SK-N-SH treated with all-trans-retinoic acid at 6 μM for 48 hours (cell line): ENCODE measurements around the gene ANKRD30A.

ENCODE experiments used
- ATAC-seq: fragments of 200-7000 bp; cut with Tn5 transposase; 3 replicates; pipeline ENCODE4 v1.9.1; 2020; ENCODE audit warnings: mild to moderate bottlenecking, moderate library complexity
- ARNTL ChIP-seq: fragments of 450-650 bp; formaldehyde crosslinking; IDR thresholded peaks from 2 replicates; pipeline ENCODE4 v1.5.0; 2020; ENCODE audit warnings: low read depth, mild to moderate bottlenecking, moderate library complexity, borderline replicate concordance
- BACH2 ChIP-seq: fragments of 250-450 bp; sonication (Bioruptor Pico); IDR thresholded peaks from 2 replicates; pipeline ENCODE4 v1.9.0; 2021; ENCODE audit warnings: mild to moderate bottlenecking, borderline replicate concordance
- CREB5 ChIP-seq: fragments of 250-450 bp; sonication (Bioruptor Pico); IDR thresholded peaks from 2 replicates; pipeline ENCODE4 v1.5.1; 2020; ENCODE audit warnings: low read depth, mild to moderate bottlenecking, moderate library complexity
- CSDC2 ChIP-seq: fragments of 250-450 bp; sonication (Bioruptor Pico); IDR thresholded peaks from 2 replicates; pipeline ENCODE4 v1.5.0; 2020; ENCODE audit warnings: mild to moderate bottlenecking, moderate library complexity
- CSRNP3 ChIP-seq: fragments of 250-450 bp; sonication (Bioruptor Pico); IDR thresholded peaks from 2 replicates; pipeline ENCODE4 v1.5.1; 2021; ENCODE audit warnings: mild to moderate bottlenecking, moderate library complexity
- ESRRG ChIP-seq: fragments of 250-450 bp; sonication (Bioruptor Pico); IDR thresholded peaks from 2 replicates; pipeline ENCODE4 v1.6.1; 2021; ENCODE audit warnings: mild to moderate bottlenecking
- GLIS3 ChIP-seq: fragments of 250-450 bp; sonication (Bioruptor Pico); IDR thresholded peaks from 2 replicates; pipeline ENCODE4 v1.5.0; 2020; ENCODE audit warnings: mild to moderate bottlenecking, moderate library complexity
- ISL1 ChIP-seq: fragments of 250-450 bp; sonication (Bioruptor Pico); IDR thresholded peaks from 2 replicates; pipeline ENCODE4 v2.1.2; 2022; ENCODE audit warnings: mild to moderate bottlenecking, moderate library complexity
- OSR1 ChIP-seq: fragments of 250-450 bp; sonication (Bioruptor Pico); IDR thresholded peaks from 2 replicates; pipeline ENCODE4 v1.8.0; 2022; ENCODE audit warnings: moderate library complexity, mild to moderate bottlenecking, inconsistent platforms
- PATZ1 ChIP-seq: fragments of 250-450 bp; sonication (Bioruptor Pico); IDR thresholded peaks from 2 replicates; pipeline ENCODE4 v1.8.0; 2020; ENCODE audit warnings: mild to moderate bottlenecking, moderate library complexity, borderline replicate concordance
- POU6F1 ChIP-seq: fragments of 250-450 bp; sonication (Bioruptor Pico); IDR thresholded peaks from 2 replicates; pipeline ENCODE4 v1.8.0; 2021; ENCODE audit warnings: low read depth, mild to moderate bottlenecking, moderate library complexity, borderline replicate concordance
- PPARA ChIP-seq: fragments of 250-450 bp; sonication (Bioruptor Pico); IDR thresholded peaks from 2 replicates; pipeline ENCODE4 v1.5.0; 2020; ENCODE audit warnings: mild to moderate bottlenecking, borderline replicate concordance
- RARB ChIP-seq: fragments of 250-450 bp; sonication (Bioruptor Pico); IDR thresholded peaks from 2 replicates; pipeline ENCODE4 v1.8.0; 2021; ENCODE audit warnings: mild to moderate bottlenecking, moderate library complexity
- SNAI2 ChIP-seq: fragments of 250-450 bp; sonication (Bioruptor Pico); IDR thresholded peaks from 2 replicates; pipeline ENCODE4 v1.5.0; 2020; ENCODE audit warnings: mild to moderate bottlenecking, moderate library complexity
- TCF4 ChIP-seq: fragments of 250-450 bp; sonication (Bioruptor Pico); IDR thresholded peaks from 2 replicates; pipeline ENCODE4 v1.8.0; 2021; ENCODE audit warnings: mild to moderate bottlenecking, moderate library complexity, borderline replicate concordance
- TOX ChIP-seq: fragments of 250-450 bp; sonication (Bioruptor Pico); IDR thresholded peaks from 2 replicates; pipeline ENCODE4 v1.8.0; 2021; ENCODE audit warnings: mild to moderate bottlenecking, moderate library complexity, borderline replicate concordance
- TSHZ2 ChIP-seq: fragments of 250-450 bp; sonication (Bioruptor Pico); IDR thresholded peaks from 2 replicates; pipeline ENCODE4 v1.5.0; 2020; ENCODE audit warnings: mild to moderate bottlenecking, moderate library complexity
- ZC3H10 ChIP-seq: fragments of 250-450 bp; sonication (Bioruptor Pico); IDR thresholded peaks from 2 replicates; pipeline ENCODE4 v1.5.1; 2021; ENCODE audit warnings: mild to moderate bottlenecking, moderate library complexity
- ZFP3 ChIP-seq: fragments of 250-450 bp; sonication (Bioruptor Pico); IDR thresholded peaks from 2 replicates; pipeline ENCODE4 v1.5.0; 2020; ENCODE audit warnings: mild to moderate bottlenecking, moderate library complexity
- ZFP30 ChIP-seq: fragments of 450-650 bp; formaldehyde crosslinking; IDR thresholded peaks from 2 replicates; pipeline ENCODE4 v1.5.0; 2022; ENCODE audit warnings: mild to moderate bottlenecking, moderate library complexity
- ZNF565 ChIP-seq: fragments of 450-650 bp; formaldehyde crosslinking; conservative IDR thresholded peaks from 2 replicates; pipeline ENCODE4 v1.5.0; 2020; ENCODE audit warnings: low read depth, mild to moderate bottlenecking, moderate library complexity
- ZNF70 ChIP-seq: fragments of 450-650 bp; formaldehyde crosslinking; IDR thresholded peaks from 2 replicates; pipeline ENCODE4 v1.5.0; 2020; ENCODE audit warnings: mild to moderate bottlenecking, moderate library complexity
- ZNF8 ChIP-seq: fragments of 450-650 bp; formaldehyde crosslinking; IDR thresholded peaks from 2 replicates; pipeline ENCODE4 v1.5.0; 2020; ENCODE audit warnings: mild to moderate bottlenecking, moderate library complexity

The ANKRD30A gene

GRCh38 chr10:37289833-37290464, 164.6 kb downstream of the ANKRD30A start:
- ATAC-seq = no peak

GRCh38 chr10:37301271-37301670, 175.9 kb downstream of the ANKRD30A start:
- no peak for ATAC-seq
- no peak for TF ChIP-seq CSRNP3

More at GRCh38 chr10:37289833-37290464, 164.6 kb downstream of the ANKRD30A start:
- TF ChIP-seq ZNF565 (no peak), ZNF8 (CRISPR knock-in tag) (no peak), PPARA (CRISPR knock-in tag) (no peak), RARB (CRISPR knock-in tag) (no peak), TOX (CRISPR knock-in tag) (no peak), OSR1 (CRISPR knock-in tag) (no peak), ZFP30 (CRISPR knock-in tag) (no peak), TSHZ2 (no peak), ZFP3 (no peak), TCF4 (CRISPR knock-in tag) (no peak), ZNF70 (CRISPR knock-in tag) (no peak), CREB5 (CRISPR knock-in tag) (no peak), CSRNP3 (no peak), BACH2 (no peak), ESRRG (no peak), CSDC2 (CRISPR knock-in tag) (no peak), ARNTL (no peak), SNAI2 (no peak), ISL1 (CRISPR knock-in tag) (no peak), GLIS3 (no peak)

GRCh38 chr10:37304036-37304435, 178.6 kb downstream of the ANKRD30A start:
- no peak for ATAC-seq
- TF ChIP-seq ZNF70 (CRISPR knock-in tag) (no peak), PPARA (CRISPR knock-in tag) (no peak), ZC3H10 (CRISPR knock-in tag) (no peak), POU6F1 (CRISPR knock-in tag) (no peak), BACH2 (no peak), TOX (CRISPR knock-in tag) (no peak), RARB (CRISPR knock-in tag) (no peak), SNAI2 (no peak), ARNTL (no peak), GLIS3 (no peak), ISL1 (CRISPR knock-in tag) (no peak), PATZ1 (CRISPR knock-in tag) (no peak), ZFP30 (CRISPR knock-in tag) (no peak), TSHZ2 (no peak), ZNF8 (CRISPR knock-in tag) (no peak), ZNF565 (no peak)
